Keratinocyte (primary cell): ENCODE measurements around the gene EXD3.

ENCODE experiments used
- CTCF ChIP-seq, 3 experiments: IDR thresholded peaks in 1 of 3; conservative IDR thresholded peaks in 1 of 3; optimal IDR thresholded peaks in 1 of 3; 2 replicates in 2 of 3; 3 replicates in 1 of 3; pipeline versions ENCODE3 to v1.5.1; 2011; ENCODE audit warnings: low read length in 3 of 3, mild to moderate bottlenecking in 3 of 3, moderate library complexity in 2 of 3, control low read depth in 1 of 3, inconsistent platforms in 1 of 3; ENCODE audit not compliant: insufficient read depth in 2 of 3; ENCODE audit errors: extremely low read depth in 1 of 3
- EZH2 ChIP-seq: IDR thresholded peaks from one replicate; pipeline ENCODE4 v1.6.1; 2012; ENCODE audit warnings: inconsistent platforms, mild to moderate bottlenecking, low read length, moderate library complexity

DNA sequence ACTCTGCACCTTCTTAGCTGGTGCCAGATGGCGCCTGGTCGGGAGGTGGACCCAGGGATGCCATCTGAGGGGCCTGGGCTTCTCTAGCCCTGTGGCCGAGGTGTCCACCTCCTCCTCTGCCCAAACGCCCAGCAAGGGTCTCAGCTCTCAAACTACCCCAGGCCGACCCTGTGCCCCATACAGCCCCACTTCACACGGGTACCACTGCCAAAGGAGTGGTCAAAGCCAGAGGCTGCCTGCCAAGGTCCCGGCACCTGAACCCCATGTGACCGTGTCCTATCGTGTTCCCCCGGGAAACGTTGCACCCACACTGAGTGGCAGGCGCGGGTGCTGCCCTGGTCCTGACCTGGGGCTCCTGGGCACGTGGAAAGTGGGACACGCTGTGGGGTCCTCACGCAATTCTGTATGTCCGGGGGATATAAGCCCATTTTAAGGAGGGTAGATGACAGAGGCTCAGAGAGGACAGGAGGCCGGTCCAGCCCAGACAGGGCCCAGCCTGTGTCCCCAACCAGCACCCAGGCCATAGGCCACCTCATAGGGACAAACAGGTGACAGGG, 16.3 kb upstream of the EXD3 start:
- TF ChIP-seq CTCF (optimal IDR thresholded peaks at IDR 0.05 in 1 of 3, IDR thresholded peaks at IDR 0.05 in 1 of 3, conservative IDR thresholded peaks at IDR 0.05 in 1 of 3; ENCODE audit: extremely low read depth in 1 of 3, insufficient read depth in 2 of 3, low read length in 3 of 3) (no peak), EZH2 (no peak)
